OCI-LY7 (cell line): ENCODE data around the gene ZNF655. TPM values are rescaled to one million over a fixed set of nuclear protein-coding genes. Genes with fewer than 3 reads are reported as not detected.

Experiments
- Bru-seq: library from RNA; stranded (reverse); fragments of 400-500 nt; gene quantifications from one replicate; lab custom pipeline; 2021; lab: Mats Ljungman, UMichigan
- BruChase-seq, 2 experiments: library from RNA; stranded (reverse); fragments of 400-500 nt; gene quantifications; one replicate each; lab custom pipeline; 2021; lab: Mats Ljungman, UMichigan
- BruUV-seq: library from RNA; stranded (reverse); fragments of 400-500 nt; replicated peaks from 2 replicates; lab custom pipeline; 2021; lab: Mats Ljungman, UMichigan
- CTCF ChIA-PET: fragments of 300-600 bp; sonication (Branson Sonifier 250); formaldehyde crosslinking; loops from one replicate; lab custom pipeline; 2022; ENCODE audit warnings: antibody characterized with exemption; ENCODE audit not compliant: unreplicated experiment; lab: Charles Lee
- POLR2A ChIA-PET: fragments of 300-600 bp; sonication (Branson Sonifier 250); formaldehyde crosslinking; loops from one replicate; lab custom pipeline; 2022; ENCODE audit warnings: antibody characterized with exemption; lab: Charles Lee
- DNase-seq: peaks from one replicate; pipeline ENCODE4 v3.0.0-alpha.2; 2015; ENCODE audit warnings: low spot score
- H2AFZ ChIP-seq: fragments of 200-600 bp; sonication (generic), shearing (Covaris generic); 2 replicates; pipeline ENCODE4 v1.6.1; 2014; ENCODE audit warnings: mild to moderate bottlenecking, antibody characterized with exemption, low read length, moderate library complexity
- H3K27ac ChIP-seq: fragments of 200-600 bp; sonication (generic); 2 replicates; pipeline ENCODE4 v1.5.1; 2014; ENCODE audit warnings: mixed run types, low read depth, mild to moderate bottlenecking, moderate library complexity, low read length, inconsistent platforms; ENCODE audit not compliant: poor library complexity, severe bottlenecking
- H3K36me3 ChIP-seq: fragments of 200-600 bp; sonication (generic); 2 replicates; pipeline ENCODE4 v1.6.1; 2014; ENCODE audit warnings: mild to moderate bottlenecking, antibody characterized with exemption, low read length, moderate library complexity, mixed read lengths; ENCODE audit not compliant: insufficient read depth
- H3K4me1 ChIP-seq: fragments of 200-600 bp; sonication (generic); 2 replicates; pipeline ENCODE4 v1.5.1; 2014; ENCODE audit warnings: mild to moderate bottlenecking, low read length; ENCODE audit not compliant: insufficient read depth, poor library complexity, severe bottlenecking
- H3K4me2 ChIP-seq: fragments of 200-600 bp; sonication (generic); 2 replicates; pipeline ENCODE4 v1.6.1; 2014; ENCODE audit warnings: mild to moderate bottlenecking, low read length
- H3K4me3 ChIP-seq: fragments of 200-600 bp; sonication (generic); 2 replicates; pipeline ENCODE4 v1.5.1; 2014; ENCODE audit warnings: mild to moderate bottlenecking, low read depth, low read length; ENCODE audit not compliant: poor library complexity, severe bottlenecking
- H3K79me2 ChIP-seq: fragments of 200-600 bp; sonication (generic); 2 replicates; pipeline ENCODE4 v1.6.1; 2016; ENCODE audit warnings: low read depth, mild to moderate bottlenecking, low read length, moderate library complexity, mixed read lengths; ENCODE audit not compliant: insufficient read depth
- H3K9me2 ChIP-seq: fragments of 200-600 bp; sonication (generic); 2 replicates; pipeline ENCODE4 v1.6.1; 2016; ENCODE audit warnings: mild to moderate bottlenecking, low read length, mixed read lengths; ENCODE audit not compliant: insufficient read depth
- H3K9me3 ChIP-seq: fragments of 200-600 bp; sonication (generic); 2 replicates; pipeline ENCODE4 v1.6.1; 2014; ENCODE audit warnings: mild to moderate bottlenecking, mixed run types, low read length, mixed read lengths
- H4K20me1 ChIP-seq: fragments of 200-600 bp; sonication (generic); 2 replicates; pipeline ENCODE4 v1.6.1; 2014; ENCODE audit warnings: mild to moderate bottlenecking, antibody characterized with exemption, low read length, moderate library complexity, mixed read lengths; ENCODE audit not compliant: insufficient read depth
- CTCF ChIP-seq: fragments of 200-600 bp; sonication (generic); conservative IDR thresholded peaks from 2 replicates; pipeline ENCODE4 v1.5.1; 2014; ENCODE audit warnings: mild to moderate bottlenecking, antibody characterized with exemption, low read length, moderate library complexity, mixed read lengths
- EZH2phosphoT487 ChIP-seq: fragments of 200-600 bp; sonication (generic); IDR thresholded peaks from 2 replicates; pipeline ENCODE4 v1.6.1; 2018; ENCODE audit warnings: low read depth, borderline replicate concordance, mild to moderate bottlenecking, mixed run types, antibody characterized with exemption, low read length, moderate library complexity, mixed read lengths
- intact Hi-C: fragments of 100-400 bp; cut with micrococcal nuclease; formaldehyde crosslinking; loops from one replicate; pipeline ENCODE4 v1.10.0; 2022; ENCODE audit not compliant: unreplicated experiment
- long read RNA-seq: library from polyadenylated mRNA; stranded (forward); transcript quantifications from one replicate; pipeline ENCODE4 v2.0.0, GENCODE V29; 2022
- total RNA-seq, 2 experiments: library from RNA; depleted of rRNA in 1 of 2; stranded (reverse); fragments of >200 nt in 1 of 2; shearing (Covaris generic) in 1 of 2; gene quantifications; 2 replicates each; pipeline ENCODE4 v1.2.3, GENCODE V29; 2014 to 2022

The ZNF655 gene
- total RNA-seq (2014; rRNA removed; shearing (Covaris generic)): 64.1 and 100 TPM in 2 replicates
- total RNA-seq (2022): 79.7 and 84.7 TPM in 2 replicates
- Bru-seq, nascent RNA: percentile 94 among the genes with signal in this experiment
- percentile 98 among the genes with signal in this experiment for BruChase-seq, experiment 1, labeled RNA remaining after a 6-hour chase
- percentile 99 among the genes with signal in this experiment for BruChase-seq, experiment 2, labeled RNA remaining after a 2-hour chase
- long read RNA-seq, full-length matches to known transcripts: 20 of 39 reads
- long read RNA-seq, partial matches to known transcripts: 5 of 39 reads
- long read RNA-seq, other reads (novel, unspliced or antisense): 14 of 39 reads

DNA sequence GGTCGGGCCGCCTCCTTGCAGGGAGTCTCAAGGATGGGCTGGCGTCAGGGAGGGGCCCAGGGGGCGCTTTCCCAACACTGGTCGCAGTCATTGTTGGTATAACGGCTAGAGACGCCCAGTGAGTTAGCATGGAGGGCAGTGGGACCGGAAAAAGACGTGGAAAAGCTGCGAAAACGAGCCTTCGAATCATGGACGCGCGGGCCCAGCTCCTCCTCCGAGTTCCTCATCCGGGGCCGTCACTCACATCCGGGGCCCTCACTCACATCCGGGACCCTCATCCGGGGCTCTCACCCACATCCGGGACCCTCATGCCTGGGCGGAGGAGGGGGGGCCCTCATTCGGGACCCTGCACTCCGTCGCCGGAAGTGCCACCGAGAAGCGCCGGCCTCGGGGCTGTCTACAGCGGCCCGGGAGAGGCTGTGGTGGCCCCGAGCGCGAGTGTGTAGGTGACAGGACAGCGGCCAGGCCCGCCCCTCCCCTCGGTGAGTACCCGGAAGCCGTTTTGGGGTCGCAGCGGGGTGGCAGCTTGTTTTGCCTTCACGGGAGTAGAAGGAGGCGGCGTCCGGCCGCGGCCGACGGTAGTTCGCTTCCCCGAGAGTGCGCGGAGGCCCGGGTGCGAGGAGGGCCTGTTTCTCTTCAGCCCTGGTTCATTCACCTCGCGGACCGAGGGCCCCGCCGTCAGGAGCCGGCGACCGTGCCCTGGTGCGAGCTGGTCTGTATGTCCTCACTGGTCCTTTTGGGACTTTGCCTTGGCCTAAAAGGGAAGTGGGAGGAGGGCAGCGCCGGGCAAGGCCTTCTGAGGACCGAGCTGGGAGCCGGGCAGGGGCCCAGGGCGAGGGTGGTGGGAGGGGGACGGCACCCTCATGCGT, at the start of gene ZNF655:
Gene ZNF655, plus strand, starts transcription at position 337 of the 869 bp plus-strand sequence. CDS start 1,918 bp downstream, outside the sequence.
- H3K4me2 ChIP-seq: peak within 1 kb of the TSS; percentile 82
- ChIA-PET POLR2A (interaction anchor here (0.6 to 2.3 kb wide), 8 partner anchors 8 to 988 kb away, joined by 3 to 20 read pairs (median 3); partner anchors contain the start of genes ZKSCAN5 and ZNF394), CTCF (no interaction called here)
- no peak for TF ChIP-seq EZH2phosphoT487
- no peak for TF ChIP-seq CTCF
- H3K36me3 ChIP-seq: peaks cover 74% of the 10 kb centered on the region
- H3K9me3 ChIP-seq: no peaks in the 10 kb centered on the region
- DNase-seq: peak; percentile 94
- H2AFZ ChIP-seq: peak within 1 kb of the TSS; percentile 74
- peak within 1 kb of the TSS; percentile 97 for H3K4me3 ChIP-seq
- intact Hi-C loops: loop anchor here (1.0 to 2.0 kb wide), 2 partner anchors 54 to 86 kb away; partner anchors contain the start of genes ZKSCAN5 and ZNF789
- H3K27ac ChIP-seq: peak within 1 kb of the TSS; percentile 79
- BruUV-seq: no TSS peak
- peaks cover 23% of the 10 kb centered on the region for H3K4me1 ChIP-seq
- H4K20me1 ChIP-seq: 0 out of 2 replicates have a peak, but pooled peaks cover 14% of the 10 kb centered on the region
- peaks cover 65% of the 10 kb centered on the region for H3K79me2 ChIP-seq
- no peaks in the 10 kb centered on the region for H3K9me2 ChIP-seq

GRCh38 chr7:99514050-99514449, 44.4 kb upstream of the ZNF655 start:
- intact Hi-C loops: no loop called here
- POLR2A ChIA-PET: no interaction called here
- no peak overlapping the region for H3K27ac ChIP-seq
- no peak overlapping the region for H3K4me2 ChIP-seq
- no peak overlapping the region for H3K4me3 ChIP-seq
- H3K79me2 ChIP-seq: peaks cover 4% of the 10 kb centered on the region; the same call in 1 of the 2 replicates
- no peak for TF ChIP-seq CTCF
- TF ChIP-seq EZH2phosphoT487: no peak
- BruUV-seq: no TSS peak
- H4K20me1 ChIP-seq: no peaks in the 10 kb centered on the region
- CTCF ChIA-PET: no interaction called here
- H2AFZ ChIP-seq: no peak overlapping the region
- H3K9me3 ChIP-seq: no peaks in the 10 kb centered on the region
- DNase-seq: no peak
- H3K9me2 ChIP-seq: no peaks in the 10 kb centered on the region
- peaks cover 37% of the 10 kb centered on the region for H3K36me3 ChIP-seq
- H3K4me1 ChIP-seq: no peaks in the 10 kb centered on the region
